Measurements from ENCODE around the gene EXOC3L4. TPM values are rescaled to one million over a fixed set of nuclear protein-coding genes. Genes with fewer than 3 reads are reported as not detected.

Gene EXOC3L4
- total and polyA plus RNA-seq, 2 donors from 2014 or later: 11.6 to 15.6 TPM

- no peaks in the 10 kb centered on the region for H3K36me3 ChIP-seq (ENCODE audit: control insufficient read depth in 2 of 3, insufficient read depth in 3 of 3, low read length in 3 of 3)
- H3K9ac ChIP-seq (ENCODE audit: low read length in 3 of 3): no peak within 1 kb of the TSS
- H3K4me1 ChIP-seq (ENCODE audit: control insufficient read depth in 2 of 3, insufficient read depth in 2 of 3, low read depth in 1 of 3, low read length in 3 of 3): peaks cover 0 to 5% (median 0%) of the 10 kb centered on the region in 3 donors
- no peak for TF ChIP-seq CTCF (IDR thresholded peaks at IDR 0.05; ENCODE audit: borderline replicate concordance, extremely low read depth, insufficient read depth)
- no peak within 1 kb of the TSS for H3K27ac ChIP-seq (ENCODE audit: low read depth in 2 of 2, low read length in 2 of 2)
- FAIRE-seq (no peak), DNase-seq (peak in 2 of 5 donors; percentile 37 to 73)
- H3K27me3 ChIP-seq (ENCODE audit: control insufficient read depth, insufficient read depth, low read length): no peaks in the 10 kb centered on the region
- H3K4me3 ChIP-seq (ENCODE audit: low read length in 3 of 3): no peak within 1 kb of the TSS
- intact Hi-C loops (cut with DNase I): no loop called here
- H3K9me3 ChIP-seq (ENCODE audit: control insufficient read depth in 2 of 3, insufficient read depth in 1 of 3, low read length in 3 of 3): no peaks in the 10 kb centered on the region
Observed at GRCh38 chr14:103084021-103084919, 10.3 kb upstream of the EXOC3L4 start, which contains the start of gene LBHD2. TSS of gene LBHD2 (plus strand) at chr14:103084210. CDS start at chr14:103086013, 1,803 bp downstream.

- Histone ChIP-seq H3K9me3 (ENCODE audit: control insufficient read depth in 2 of 3, insufficient read depth in 1 of 3, low read length in 3 of 3) (no peaks in the 10 kb centered on the region), H3K36me3 (ENCODE audit: control insufficient read depth in 2 of 3, insufficient read depth in 3 of 3, low read length in 3 of 3) (no peaks in the 10 kb centered on the region), H3K27me3 (ENCODE audit: control insufficient read depth, insufficient read depth, low read length) (no peaks in the 10 kb centered on the region), H3K4me1 (ENCODE audit: control insufficient read depth in 2 of 3, insufficient read depth in 2 of 3, low read depth in 1 of 3, low read length in 3 of 3) (peaks cover 0 to 5% (median 0%) of the 10 kb centered on the region in 3 donors), H3K9ac (ENCODE audit: low read length in 3 of 3) (no peak overlapping the region), H3K4me3 (ENCODE audit: low read length in 3 of 3) (no peak overlapping the region), H3K27ac (ENCODE audit: low read depth in 2 of 2, low read length in 2 of 2) (no peak overlapping the region)
- DNase-seq (peak in 1 of 5 donors; percentile 65), FAIRE-seq (no peak)
- TF ChIP-seq CTCF (IDR thresholded peaks at IDR 0.05; ENCODE audit: borderline replicate concordance, extremely low read depth, insufficient read depth): no peak
- intact Hi-C loops (cut with DNase I): no loop called here
Observed at GRCh38 chr14:103085106-103086091, 9.1 kb upstream of the EXOC3L4 start.

- intact Hi-C loops (cut with DNase I): no loop called here
- H3K27me3 ChIP-seq (ENCODE audit: control insufficient read depth, insufficient read depth, low read length): no peaks in the 10 kb centered on the region
- no peak for FAIRE-seq
Observed at GRCh38 chr14:103086771-103087342, 7.7 kb upstream of the EXOC3L4 start.

More at GRCh38 chr14:103086771-103087342, 7.7 kb upstream of the EXOC3L4 start:
- H3K27ac ChIP-seq (ENCODE audit: low read depth in 2 of 2, low read length in 2 of 2): no peak overlapping the region
- no peaks in the 10 kb centered on the region for H3K36me3 ChIP-seq (ENCODE audit: control insufficient read depth in 2 of 3, insufficient read depth in 3 of 3, low read length in 3 of 3)
- peaks cover 0 to 8% (median 0%) of the 10 kb centered on the region in 3 donors for H3K4me1 ChIP-seq (ENCODE audit: control insufficient read depth in 2 of 3, insufficient read depth in 2 of 3, low read depth in 1 of 3, low read length in 3 of 3)
- H3K9me3 ChIP-seq (ENCODE audit: control insufficient read depth in 2 of 3, insufficient read depth in 1 of 3, low read length in 3 of 3): no peaks in the 10 kb centered on the region
- no peak overlapping the region for H3K9ac ChIP-seq (ENCODE audit: low read length in 3 of 3)
- no peak for TF ChIP-seq CTCF (IDR thresholded peaks at IDR 0.05; ENCODE audit: borderline replicate concordance, extremely low read depth, insufficient read depth)
- DNase-seq: peak in 1 of 5 donors; percentile 48
- H3K4me3 ChIP-seq (ENCODE audit: low read length in 3 of 3): no peak overlapping the region
